HG02759 (cell line): Measurements from ENCODE around the gene BCORL1.

Experiments used
- ATAC-seq: cut with Tn5 transposase; IDR thresholded peaks from one replicate; pipeline ENCODE4 v1.9.1; 2021; ENCODE audit warnings: mild to moderate bottlenecking, moderate library complexity; ENCODE audit not compliant: unreplicated experiment

The BCORL1 gene

DNA sequence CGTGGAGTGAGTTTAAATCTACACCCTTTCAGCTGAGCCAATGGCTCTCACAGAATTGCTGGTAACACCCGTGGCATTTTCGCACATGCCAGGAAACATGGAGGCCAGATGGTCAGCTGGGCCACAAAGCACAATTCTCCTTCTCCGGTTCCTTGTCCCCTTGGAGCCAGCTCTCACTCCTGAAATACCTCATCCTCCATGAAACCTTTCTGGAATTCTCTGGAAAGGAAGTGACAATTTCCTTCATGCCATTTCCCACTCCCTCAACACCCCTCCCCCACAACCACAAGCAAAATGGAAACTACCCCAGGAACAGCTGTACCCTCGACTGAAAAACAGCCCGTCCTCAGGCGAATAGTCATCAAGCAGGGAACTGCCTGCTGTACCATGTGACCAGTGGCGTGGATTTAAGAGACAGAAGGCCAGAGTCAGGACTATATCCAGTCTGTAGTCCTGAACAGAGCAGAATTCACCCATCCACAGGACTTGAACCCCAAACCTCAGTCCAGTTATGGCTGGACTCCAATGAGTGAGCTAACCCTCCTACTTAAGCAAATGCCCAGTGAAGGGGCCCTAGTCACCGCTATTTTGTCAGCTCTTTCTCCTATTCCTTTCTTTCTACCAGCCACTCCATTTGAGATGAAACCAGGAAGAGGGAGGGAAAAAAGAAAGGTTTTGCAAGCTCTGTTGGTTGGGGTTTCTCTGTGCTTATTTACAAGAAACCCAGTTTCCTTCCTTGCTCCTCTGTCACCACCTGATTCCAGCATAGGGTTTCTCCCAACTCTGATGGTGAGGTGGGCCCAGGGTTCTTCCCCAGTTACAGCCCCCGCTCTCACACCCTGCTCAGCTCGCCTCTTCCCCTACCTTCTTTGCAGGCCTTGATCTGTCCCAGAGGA is 103.4 kb downstream of the BCORL1 start:
- ATAC-seq: no peak

DNA sequence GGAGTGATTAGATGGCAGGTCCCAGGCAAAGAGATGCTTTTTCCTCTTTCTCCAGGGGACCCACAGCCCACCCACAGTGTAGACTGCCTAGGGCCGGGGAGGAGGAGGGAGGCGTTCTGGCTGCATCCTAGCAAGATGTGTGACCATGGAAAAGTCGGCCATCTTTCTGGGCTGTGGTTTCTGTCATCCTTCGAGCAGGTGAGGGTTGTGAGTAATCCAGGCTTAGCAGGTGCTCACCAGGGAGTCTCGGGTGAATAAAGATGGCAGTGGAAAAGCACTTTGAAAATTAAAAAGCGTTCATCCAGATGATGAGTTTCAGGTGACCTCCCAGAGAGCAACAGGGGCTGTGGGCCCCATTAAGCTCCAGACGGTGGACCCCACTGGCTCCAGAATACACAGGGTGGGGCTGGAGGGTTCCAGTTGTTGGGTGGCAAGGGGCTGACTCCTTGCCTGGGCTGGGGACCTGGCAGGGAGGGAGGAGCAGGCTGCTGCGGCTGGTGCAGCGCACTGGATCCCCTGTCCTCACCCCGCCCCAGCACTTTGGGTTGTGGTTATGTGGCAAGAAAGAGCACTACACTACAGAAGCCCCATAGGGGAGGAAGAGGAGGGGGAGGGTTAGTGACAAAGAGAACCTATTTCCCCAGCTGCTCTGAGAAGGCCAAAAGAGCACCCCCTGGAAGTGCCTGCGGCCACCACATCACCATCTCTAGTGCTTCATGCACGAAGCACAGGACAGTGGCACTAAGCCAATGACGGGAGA is 104.2 kb downstream of the BCORL1 start:
- peak; percentile 40 for ATAC-seq

DNA sequence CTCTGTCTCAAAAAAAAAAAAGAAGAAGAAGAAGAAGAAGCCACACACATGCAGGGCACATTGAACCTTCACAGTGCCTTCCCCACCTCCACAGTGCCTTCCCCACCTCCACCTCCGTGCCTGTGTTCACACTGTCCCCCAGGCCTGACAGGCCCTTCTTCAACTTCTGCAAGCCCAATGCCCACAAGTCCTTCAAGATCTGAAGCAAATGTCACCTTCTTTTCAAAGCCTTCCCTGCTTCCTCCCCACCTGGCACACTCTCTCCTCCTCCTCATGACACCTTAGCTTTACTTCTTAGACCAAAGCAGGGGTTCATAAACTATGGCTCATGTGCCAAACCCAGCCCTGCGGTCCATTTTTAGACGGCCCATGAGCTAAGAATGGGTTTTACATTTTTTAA is 107.9 kb downstream of the BCORL1 start:
- no peak for ATAC-seq

DNA sequence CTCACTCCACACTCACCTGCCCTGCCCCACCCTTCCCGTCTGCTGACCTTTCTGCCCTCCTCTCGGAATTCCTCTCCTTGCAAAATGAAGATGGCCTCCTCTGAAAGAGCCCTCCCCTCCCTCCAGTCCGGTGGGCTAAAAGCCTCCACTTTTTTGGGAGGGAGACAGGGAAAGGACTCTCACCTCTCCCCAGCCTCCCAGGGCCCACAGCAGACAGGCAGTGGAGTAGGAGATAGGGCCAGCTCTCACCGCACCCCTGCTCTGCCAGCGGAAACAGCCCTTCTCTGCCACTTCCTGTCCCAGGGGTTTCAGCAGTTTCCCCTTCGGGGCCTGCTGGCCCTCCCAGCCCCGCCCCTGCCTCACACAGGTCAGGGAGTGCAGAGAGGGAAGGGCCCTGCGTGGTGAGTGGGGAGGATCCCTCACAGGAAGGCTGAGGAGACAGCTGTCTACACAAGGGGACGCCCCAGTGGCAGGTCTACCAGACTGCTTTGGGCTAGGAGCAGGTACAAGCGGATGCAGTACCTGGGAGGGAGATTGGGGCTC is 109.6 kb downstream of the BCORL1 start:
- ATAC-seq: peak; percentile 99

DNA sequence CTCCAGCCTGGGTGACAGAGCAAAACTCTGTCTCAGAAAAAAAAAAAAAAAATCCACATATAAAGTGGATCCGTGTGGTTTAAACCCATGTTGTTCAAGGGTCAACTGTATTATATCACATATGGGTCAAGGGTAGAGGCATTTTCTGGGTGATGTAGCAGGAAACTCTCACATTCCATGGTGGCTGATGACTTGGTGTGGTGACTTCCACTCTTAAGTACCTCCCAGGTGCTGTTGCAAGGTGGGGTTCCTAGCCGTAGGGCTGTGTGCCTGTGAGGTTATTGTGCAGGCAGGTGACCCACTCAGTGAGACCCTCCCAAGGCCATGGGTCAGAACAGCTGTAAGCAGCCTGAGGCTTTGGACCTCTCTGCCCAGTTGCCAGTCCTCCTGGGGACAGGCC is 110.8 kb downstream of the BCORL1 start:
- ATAC-seq: no peak

DNA sequence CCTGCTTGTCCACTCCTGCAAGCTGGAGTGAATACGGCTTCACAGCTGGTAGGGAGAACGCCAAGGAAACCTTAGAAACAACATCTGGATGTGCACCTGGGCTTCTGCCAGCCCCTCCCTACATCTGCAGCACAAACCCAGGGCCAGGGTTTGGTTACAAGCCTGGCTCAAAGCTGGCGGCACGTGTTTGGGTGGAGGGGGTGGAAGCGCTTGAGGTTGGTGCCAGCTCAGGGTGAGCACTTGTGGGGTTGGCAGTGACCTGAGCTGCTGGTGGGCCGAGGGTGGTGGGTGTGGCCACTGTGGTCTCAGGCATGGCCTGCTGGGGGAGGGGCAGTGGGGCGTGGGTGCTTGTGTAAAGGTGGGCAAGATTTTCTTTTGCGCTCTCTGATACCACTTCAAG is 112.3 kb downstream of the BCORL1 start:
- ATAC-seq: no peak

DNA sequence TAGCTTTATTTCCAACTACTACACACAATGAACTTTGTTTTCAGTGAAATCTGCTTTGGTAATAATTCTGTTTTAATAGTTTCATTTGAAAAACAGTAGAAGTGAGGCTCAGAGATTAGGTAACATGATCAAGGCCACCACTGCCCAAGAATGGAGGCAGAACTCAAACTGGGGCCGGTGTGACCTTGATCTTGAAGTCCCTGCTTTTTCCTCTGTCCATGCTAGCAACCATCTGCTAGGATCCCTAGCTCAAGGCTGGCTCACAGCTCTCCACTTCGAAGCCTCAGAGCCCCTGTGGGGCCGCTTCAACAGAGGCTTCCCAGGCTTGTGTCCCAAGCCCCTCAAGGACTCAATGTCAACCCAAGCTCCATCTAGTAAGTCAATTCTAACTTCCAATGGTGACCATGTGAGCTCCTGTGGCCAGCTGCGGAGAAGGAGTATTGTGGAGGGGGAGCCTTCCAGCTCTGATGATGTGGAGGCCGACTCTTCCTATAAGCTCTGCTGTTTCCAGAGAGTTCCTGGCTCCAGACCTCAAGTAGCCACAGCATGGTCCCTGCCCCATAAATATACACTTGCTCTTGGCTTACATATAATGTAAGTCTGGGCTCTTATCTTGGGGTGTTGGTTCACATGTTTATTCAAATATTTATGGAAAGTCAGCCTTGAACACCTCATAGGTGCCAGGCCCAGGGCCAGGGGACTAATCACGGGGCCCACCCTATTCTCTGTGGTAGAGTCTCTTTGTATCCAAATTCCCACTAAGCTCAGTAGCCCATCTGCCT is 113.0 kb downstream of the BCORL1 start:
- no peak for ATAC-seq

DNA sequence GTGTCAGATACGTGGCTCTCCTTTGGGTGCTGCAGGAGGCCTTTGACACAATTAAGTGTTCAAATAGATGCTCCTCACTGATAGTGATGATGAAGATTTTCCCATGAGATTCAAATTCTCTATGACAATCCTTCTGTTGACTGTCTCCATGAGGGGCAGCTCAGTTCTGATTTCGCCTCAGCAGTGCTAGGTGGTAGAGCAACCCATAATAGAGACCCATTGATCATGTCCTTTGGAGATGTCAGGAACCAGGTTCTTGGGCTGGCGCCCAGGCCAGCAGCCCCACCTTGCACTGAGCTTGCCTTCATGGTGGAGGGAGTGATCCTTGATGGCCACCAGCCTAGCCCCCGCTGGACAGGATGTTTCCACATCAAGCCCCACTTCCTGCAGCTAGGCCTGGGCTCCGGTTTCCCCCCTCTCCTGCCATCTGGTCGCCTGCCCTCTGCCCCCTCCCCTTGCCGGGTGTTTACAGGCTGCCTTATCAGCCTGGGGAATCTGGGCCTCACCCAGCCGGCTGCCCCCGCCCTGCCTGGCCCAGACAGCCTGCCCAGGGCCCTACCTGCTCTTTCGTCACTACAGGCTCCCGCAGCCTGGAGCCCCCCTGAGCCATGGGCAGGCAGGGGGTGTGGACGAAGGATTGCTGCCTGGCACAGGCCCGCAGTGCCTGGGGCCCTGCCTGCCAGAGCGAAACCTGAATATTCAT is 115.2 kb downstream of the BCORL1 start:
- ATAC-seq: no peak

DNA sequence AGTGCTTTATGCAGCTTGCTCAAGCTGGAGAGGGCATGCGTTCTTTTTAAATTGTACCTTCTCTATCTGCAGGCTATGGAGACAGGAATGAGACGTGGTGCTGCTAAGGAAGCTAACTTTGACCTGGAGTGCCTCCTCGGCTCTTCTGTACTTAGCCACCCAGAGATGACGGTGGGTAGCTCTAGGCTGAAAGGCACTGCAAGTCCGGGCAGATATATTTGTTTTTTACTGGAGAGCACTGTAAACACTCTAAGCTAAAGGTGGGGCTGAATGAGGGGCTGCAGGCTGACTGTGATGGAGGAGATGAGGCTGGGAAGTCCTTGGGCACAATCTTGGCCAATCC is 115.7 kb downstream of the BCORL1 start:
- ATAC-seq: no peak

DNA sequence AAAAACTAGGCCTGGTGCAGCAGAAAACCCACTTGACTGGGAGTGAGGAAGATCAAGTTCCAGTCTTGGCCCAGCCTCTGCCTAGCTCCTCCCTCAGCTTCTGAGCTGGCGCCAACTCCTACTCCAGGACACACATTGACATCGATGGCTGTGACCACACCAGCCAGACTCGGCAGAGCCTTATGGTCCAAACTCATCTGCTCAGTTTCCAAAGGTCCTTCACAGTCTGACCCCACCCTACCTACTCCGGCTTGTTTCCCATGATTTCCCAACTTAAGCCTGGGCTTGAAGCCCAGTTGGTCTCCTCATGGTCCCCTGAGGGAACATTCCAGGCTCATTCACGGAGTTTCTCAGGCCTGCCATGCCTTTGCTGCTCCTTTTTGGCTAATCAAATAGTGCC is 117.7 kb downstream of the BCORL1 start:
- ATAC-seq: no peak

DNA sequence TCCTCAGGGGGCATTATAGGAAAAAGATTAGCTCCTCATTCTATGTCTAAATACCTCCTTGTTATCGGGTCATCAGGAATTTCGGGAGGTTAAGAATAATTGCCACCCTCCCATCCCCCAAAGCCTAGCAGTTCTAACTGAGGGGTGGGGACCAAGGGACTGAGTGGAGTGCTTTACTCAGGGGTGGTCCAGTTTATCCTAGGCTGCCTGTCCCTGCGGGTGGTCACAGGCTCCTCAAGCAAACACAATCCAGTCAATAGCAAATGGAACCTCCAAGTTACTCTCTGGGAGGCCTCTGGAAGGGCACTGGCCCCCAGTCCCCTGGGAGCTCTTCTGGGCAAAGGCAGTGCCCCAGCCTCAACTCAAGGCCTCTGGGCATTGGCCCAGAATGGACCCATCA is 121.2 kb downstream of the BCORL1 start:
- no peak for ATAC-seq

DNA sequence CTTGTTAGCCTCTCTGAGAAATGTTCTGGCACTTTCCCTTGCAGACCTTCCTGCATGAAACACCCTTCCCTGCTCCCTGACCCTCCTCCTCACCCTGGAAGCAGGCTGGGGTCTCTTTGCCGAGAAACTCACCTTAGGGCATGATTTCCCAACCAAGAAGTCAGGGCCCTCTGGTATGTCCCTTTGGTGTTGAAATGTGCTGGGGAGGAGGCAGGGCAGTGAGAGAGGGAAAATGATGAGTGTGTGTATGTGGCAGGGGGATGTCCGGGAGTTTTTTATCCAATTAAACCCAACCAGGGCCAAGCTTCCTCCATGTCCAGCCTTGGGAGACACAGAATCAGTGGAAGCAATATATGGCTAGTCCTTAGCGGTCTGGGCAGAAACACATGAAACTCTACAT is 122.8 kb downstream of the BCORL1 start:
- no peak for ATAC-seq

DNA sequence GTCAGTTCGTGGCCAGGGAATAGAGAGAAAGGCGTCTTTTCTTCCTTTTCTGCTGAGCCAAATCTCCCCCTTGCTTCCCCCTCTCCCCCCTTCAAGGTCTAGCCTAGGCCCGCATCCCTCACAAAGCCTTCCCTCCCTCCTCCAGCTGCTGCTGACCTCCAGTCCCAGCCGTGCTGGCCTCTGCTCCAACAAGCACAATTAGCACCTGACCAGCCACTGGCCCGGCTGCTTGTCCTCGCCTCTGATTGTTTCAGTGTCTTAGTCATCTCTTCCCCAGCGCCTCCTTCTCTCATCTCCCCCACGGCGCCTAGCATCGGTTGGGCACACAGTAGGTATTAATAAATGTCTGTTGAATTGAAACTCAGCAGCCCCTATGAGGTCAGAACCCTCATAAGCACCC is 123.6 kb downstream of the BCORL1 start:
- ATAC-seq: no peak
